HCT116 (cell line): Measurements from ENCODE around the gene RGS11. TPM values are rescaled to one million over a fixed set of nuclear protein-coding genes. Genes with fewer than 3 reads are reported as not detected.

Experiments
- ATAC-seq: fragments of 200-7000 bp; cut with Tn5 transposase; 2 replicates; pipeline ENCODE4 v1.9.1; 2020; ENCODE audit warnings: mild to moderate bottlenecking, moderate library complexity
- BruUV-seq: library from RNA; stranded (reverse); fragments of 400-500 nt; replicated peaks from 2 replicates; lab custom pipeline; 2021; lab: Mats Ljungman, UMichigan
- CTCF ChIA-PET: fragments of 300-600 bp; sonication (Branson Sonifier 250); formaldehyde crosslinking; loops from one replicate; lab custom pipeline; 2021; ENCODE audit warnings: antibody characterized with exemption; lab: Charles Lee
- POLR2A ChIA-PET: fragments of 300-600, 350-600 bp; sonication (Branson Sonifier 250); formaldehyde crosslinking; loops from one replicate; lab custom pipeline; 2021; ENCODE audit warnings: antibody characterized with exemption; lab: Charles Lee
- RAD21 ChIA-PET, 2 experiments: fragments of 300-600 bp; sonication (Branson Sonifier 250); formaldehyde crosslinking; loops; one replicate each; lab custom pipeline; 2023; ENCODE audit warnings: low total read pairs in 2 of 2; ENCODE audit not compliant: uncharacterized antibody in 2 of 2, unreplicated experiment in 2 of 2, low non-redundant PET in 1 of 2; lab: Charles Lee
- DNase-seq: peaks from one replicate; pipeline ENCODE4 v3.0.0-alpha.2; 2010; ENCODE audit warnings: low read depth, low spot score
- H2AFZ ChIP-seq: fragments of 200-600 bp; shearing (Covaris generic), sonication (generic); 2 replicates; pipeline ENCODE4 v1.6.1; 2017; ENCODE audit warnings: low read depth, mixed run types, mixed read lengths, antibody characterized with exemption, low read length; ENCODE audit not compliant: poor library complexity, severe bottlenecking
- H3K27ac ChIP-seq: 2 replicates; pipeline ENCODE4 v1.5.1; 2012; ENCODE audit warnings: low read depth, low read length
- H3K27me3 ChIP-seq: fragments of 200-600 bp; sonication (generic); 2 replicates; pipeline ENCODE4 v1.6.1; 2016; ENCODE audit warnings: mixed run types, low read length, mixed read lengths; ENCODE audit not compliant: insufficient read depth
- H3K36me3 ChIP-seq, 2 experiments: fragments of 200-500 bp in 1 of 2; fragments of 200-600 bp in 1 of 2; sonication (Bioruptor generic) in 1 of 2; sonication (generic) in 1 of 2; 2 replicates each; pipeline versions ENCODE4 v1.5.1 to v1.6.1; 2014 to 2016; ENCODE audit warnings: low read length in 2 of 2, inconsistent platforms in 1 of 2, mixed read lengths in 1 of 2, mixed run types in 1 of 2; ENCODE audit not compliant: insufficient read depth in 2 of 2, control insufficient read depth in 1 of 2
- H3K4me1 ChIP-seq, 2 experiments: fragments of 200-600 bp in 1 of 2; sonication (generic) in 1 of 2; 2 replicates each; pipeline versions ENCODE4 v1.5.1 to v1.6.1; 2012 to 2017; ENCODE audit warnings: low read length in 2 of 2, inconsistent platforms in 1 of 2, mild to moderate bottlenecking in 1 of 2, mixed read lengths in 1 of 2, mixed run types in 1 of 2, moderate library complexity in 1 of 2; ENCODE audit not compliant: insufficient read depth in 2 of 2, control insufficient read depth in 1 of 2
- H3K4me2 ChIP-seq: fragments of 200-600 bp; sonication (generic); 2 replicates; pipeline ENCODE4 v1.6.1; 2017; ENCODE audit warnings: mixed run types, low read length, mixed read lengths
- H3K4me3 ChIP-seq, 2 experiments: fragments of 200-600 bp in 1 of 2; sonication (generic) in 1 of 2; replicated peaks in 1 of 2; 2 replicates each; pipeline ENCODE4 v1.5.1; 2011 to 2016; ENCODE audit warnings: low read length in 2 of 2, control low read depth in 1 of 2, low read depth in 1 of 2, mild to moderate bottlenecking in 1 of 2, mixed read lengths in 1 of 2, mixed run types in 1 of 2
- H3K79me2 ChIP-seq: fragments of 200-600 bp; sonication (generic); 2 replicates; pipeline ENCODE4 v1.6.1; 2017; ENCODE audit warnings: mild to moderate bottlenecking, mixed run types, low read length, moderate library complexity, mixed read lengths; ENCODE audit not compliant: insufficient read depth
- H3K9ac ChIP-seq: fragments of 200-600 bp; sonication (generic); 2 replicates; pipeline ENCODE4 v1.6.1; 2016; ENCODE audit warnings: low read length, mixed read lengths
- H3K9me2 ChIP-seq: fragments of 200-600 bp; sonication (generic), shearing (Covaris generic); 2 replicates; pipeline ENCODE4 v1.6.1; 2017; ENCODE audit warnings: mixed run types, mild to moderate bottlenecking, moderate library complexity; ENCODE audit not compliant: insufficient read depth
- H3K9me3 ChIP-seq, 2 experiments: fragments of 200-500 bp in 1 of 2; fragments of 200-600 bp in 1 of 2; sonication (Bioruptor generic) in 1 of 2; sonication (generic) in 1 of 2; 2 replicates each; pipeline ENCODE4 v1.6.1; 2014 to 2017; ENCODE audit warnings: low read length in 2 of 2, mixed read lengths in 2 of 2, inconsistent platforms in 1 of 2, low read depth in 1 of 2, mild to moderate bottlenecking in 1 of 2, mixed run types in 1 of 2, moderate library complexity in 1 of 2; ENCODE audit not compliant: control insufficient read depth in 1 of 2, insufficient read depth in 1 of 2
- H4K20me1 ChIP-seq: fragments of 200-600 bp; sonication (generic), shearing (Covaris generic); 2 replicates; pipeline ENCODE4 v1.6.1; 2017; ENCODE audit warnings: mixed run types, mild to moderate bottlenecking, moderate library complexity; ENCODE audit not compliant: insufficient read depth
- ATF3 ChIP-seq: IDR thresholded peaks from 2 replicates; pipeline ENCODE4 v1.6.1; 2012
- CBX3 ChIP-seq: IDR thresholded peaks from 2 replicates; pipeline ENCODE4 v1.6.1; 2012; ENCODE audit warnings: low read depth
- EGR1 ChIP-seq: IDR thresholded peaks from 2 replicates; pipeline ENCODE4 v1.6.1; 2012; ENCODE audit warnings: low read depth
- EZH2phosphoT487 ChIP-seq: fragments of 200-600 bp; IDR thresholded peaks from 2 replicates; pipeline ENCODE4 v1.6.1; 2018; ENCODE audit warnings: antibody characterized with exemption, borderline replicate concordance
- JUND ChIP-seq: IDR thresholded peaks from 2 replicates; pipeline ENCODE4 v1.6.1; 2012
- SP1 ChIP-seq: IDR thresholded peaks from 2 replicates; pipeline ENCODE4 v1.6.1; 2012; ENCODE audit warnings: low read depth
- SRF ChIP-seq: IDR thresholded peaks from 2 replicates; pipeline ENCODE4 v1.6.1; 2012; ENCODE audit warnings: low read depth
- TCF7L2 ChIP-seq: IDR thresholded peaks from 2 replicates; pipeline ENCODE4 v1.7.0; 2011; ENCODE audit warnings: borderline replicate concordance, inconsistent platforms; ENCODE audit not compliant: insufficient read depth, insufficient read length; ENCODE audit errors: extremely low read depth
- ZBTB33 ChIP-seq: IDR thresholded peaks from 2 replicates; pipeline ENCODE4 v1.6.1; 2011; ENCODE audit warnings: mild to moderate bottlenecking, low read length, moderate library complexity; ENCODE audit not compliant: insufficient replicate concordance; ENCODE audit errors: extremely low read depth
- ZFX ChIP-seq: fragments of 450-650 bp; IDR thresholded peaks from 2 replicates; pipeline ENCODE4 v1.6.1; 2017
- intact Hi-C: fragments of 100-400 bp; cut with micrococcal nuclease; formaldehyde crosslinking; loops from 2 replicates; pipeline ENCODE4 v1.10.0; 2022
- total RNA-seq: library from RNA; stranded (reverse); gene quantifications from one replicate; pipeline ENCODE4 v1.2.1, GENCODE V29; 2021; ENCODE audit not compliant: unreplicated experiment
- TF ChIP-seq, protein P1 (sequence below): IDR thresholded peaks from 2 replicates; pipeline ENCODE4 v1.6.1; 2012; ENCODE audit warnings: low read depth
- TF ChIP-seq, protein P2 (sequence below), 3 experiments: fragments of 200-600 bp in 1 of 3; sonication (generic) in 1 of 3; IDR thresholded peaks in 2 of 3; conservative IDR thresholded peaks in 1 of 3; 2 replicates each; pipeline ENCODE4 v1.5.1; 2012 to 2017; ENCODE audit warnings: low read depth in 2 of 3, low read length in 2 of 3, antibody characterized with exemption in 1 of 3, borderline replicate concordance in 1 of 3, control low read depth in 1 of 3, mild to moderate bottlenecking in 1 of 3, mixed read lengths in 1 of 3, mixed run types in 1 of 3, moderate library complexity in 1 of 3; ENCODE audit not compliant: insufficient read depth in 1 of 3

The RGS11 gene
- total RNA-seq, 1 experiment from 2014 or later = not detected

GRCh38 chr16:259814-260253 is 15.9 kb downstream of the RGS11 start:
- POLR2A ChIA-PET = no interaction called here
- intact Hi-C loops = no loop called here

More at GRCh38 chr16:259814-260253, 15.9 kb downstream of the RGS11 start:
- ATAC-seq = no peak
- H3K9me3 ChIP-seq = no peaks in the 10 kb centered on the region
- no peak overlapping the region for H2AFZ ChIP-seq
- no peaks in the 10 kb centered on the region for H3K36me3 ChIP-seq
- DNase-seq = no peak
- RAD21 ChIA-PET = no interaction called here
- no peak overlapping the region for H3K4me3 ChIP-seq
- CTCF ChIA-PET = no interaction called here
- no peaks in the 10 kb centered on the region for H3K9me2 ChIP-seq
- no peaks in the 10 kb centered on the region for H3K4me1 ChIP-seq
- no peak overlapping the region for H3K27ac ChIP-seq
- H3K9ac ChIP-seq = no peak overlapping the region
- no peak overlapping the region for H3K4me2 ChIP-seq
- H3K27me3 ChIP-seq = no peaks in the 10 kb centered on the region
- no peaks in the 10 kb centered on the region for H4K20me1 ChIP-seq
- TF ChIP-seq SRF (no peak), EZH2phosphoT487 (no peak), SP1 (no peak), CBX3 (no peak), ATF3 (no peak), ZFX (no peak), EGR1 (no peak), ZBTB33 (no peak), JUND (no peak), TCF7L2 (no peak)
- TF ChIP-seq, protein P1, sequence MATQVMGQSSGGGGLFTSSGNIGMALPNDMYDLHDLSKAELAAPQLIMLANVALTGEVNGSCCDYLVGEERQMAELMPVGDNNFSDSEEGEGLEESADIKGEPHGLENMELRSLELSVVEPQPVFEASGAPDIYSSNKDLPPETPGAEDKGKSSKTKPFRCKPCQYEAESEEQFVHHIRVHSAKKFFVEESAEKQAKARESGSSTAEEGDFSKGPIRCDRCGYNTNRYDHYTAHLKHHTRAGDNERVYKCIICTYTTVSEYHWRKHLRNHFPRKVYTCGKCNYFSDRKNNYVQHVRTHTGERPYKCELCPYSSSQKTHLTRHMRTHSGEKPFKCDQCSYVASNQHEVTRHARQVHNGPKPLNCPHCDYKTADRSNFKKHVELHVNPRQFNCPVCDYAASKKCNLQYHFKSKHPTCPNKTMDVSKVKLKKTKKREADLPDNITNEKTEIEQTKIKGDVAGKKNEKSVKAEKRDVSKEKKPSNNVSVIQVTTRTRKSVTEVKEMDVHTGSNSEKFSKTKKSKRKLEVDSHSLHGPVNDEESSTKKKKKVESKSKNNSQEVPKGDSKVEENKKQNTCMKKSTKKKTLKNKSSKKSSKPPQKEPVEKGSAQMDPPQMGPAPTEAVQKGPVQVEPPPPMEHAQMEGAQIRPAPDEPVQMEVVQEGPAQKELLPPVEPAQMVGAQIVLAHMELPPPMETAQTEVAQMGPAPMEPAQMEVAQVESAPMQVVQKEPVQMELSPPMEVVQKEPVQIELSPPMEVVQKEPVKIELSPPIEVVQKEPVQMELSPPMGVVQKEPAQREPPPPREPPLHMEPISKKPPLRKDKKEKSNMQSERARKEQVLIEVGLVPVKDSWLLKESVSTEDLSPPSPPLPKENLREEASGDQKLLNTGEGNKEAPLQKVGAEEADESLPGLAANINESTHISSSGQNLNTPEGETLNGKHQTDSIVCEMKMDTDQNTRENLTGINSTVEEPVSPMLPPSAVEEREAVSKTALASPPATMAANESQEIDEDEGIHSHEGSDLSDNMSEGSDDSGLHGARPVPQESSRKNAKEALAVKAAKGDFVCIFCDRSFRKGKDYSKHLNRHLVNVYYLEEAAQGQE = no peak
- TF ChIP-seq, protein P2, sequence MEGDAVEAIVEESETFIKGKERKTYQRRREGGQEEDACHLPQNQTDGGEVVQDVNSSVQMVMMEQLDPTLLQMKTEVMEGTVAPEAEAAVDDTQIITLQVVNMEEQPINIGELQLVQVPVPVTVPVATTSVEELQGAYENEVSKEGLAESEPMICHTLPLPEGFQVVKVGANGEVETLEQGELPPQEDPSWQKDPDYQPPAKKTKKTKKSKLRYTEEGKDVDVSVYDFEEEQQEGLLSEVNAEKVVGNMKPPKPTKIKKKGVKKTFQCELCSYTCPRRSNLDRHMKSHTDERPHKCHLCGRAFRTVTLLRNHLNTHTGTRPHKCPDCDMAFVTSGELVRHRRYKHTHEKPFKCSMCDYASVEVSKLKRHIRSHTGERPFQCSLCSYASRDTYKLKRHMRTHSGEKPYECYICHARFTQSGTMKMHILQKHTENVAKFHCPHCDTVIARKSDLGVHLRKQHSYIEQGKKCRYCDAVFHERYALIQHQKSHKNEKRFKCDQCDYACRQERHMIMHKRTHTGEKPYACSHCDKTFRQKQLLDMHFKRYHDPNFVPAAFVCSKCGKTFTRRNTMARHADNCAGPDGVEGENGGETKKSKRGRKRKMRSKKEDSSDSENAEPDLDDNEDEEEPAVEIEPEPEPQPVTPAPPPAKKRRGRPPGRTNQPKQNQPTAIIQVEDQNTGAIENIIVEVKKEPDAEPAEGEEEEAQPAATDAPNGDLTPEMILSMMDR (IDR thresholded peaks at IDR 0.05 in 2 of 3, conservative IDR thresholded peaks at IDR 0.05 in 1 of 3; ENCODE audit: borderline replicate concordance in 1 of 3, insufficient read depth in 1 of 3, low read depth in 2 of 3, low read length in 2 of 3) = no peak
- no peaks in the 10 kb centered on the region for H3K79me2 ChIP-seq
- no TSS peak for BruUV-seq
